DND-41 (cell line): ENCODE data around the gene COQ2.

ENCODE experiments used
- ATAC-seq: fragments of 200-7000 bp; cut with Tn5 transposase; 3 replicates; pipeline ENCODE4 v1.9.1; 2021; ENCODE audit warnings: low read depth; ENCODE audit not compliant: insufficient read depth
- DNase-seq: peaks from one replicate; pipeline ENCODE4 v3.0.0-alpha.2; 2020
- H2AFZ ChIP-seq: 2 replicates; pipeline ENCODE4 v1.6.0; 2012; ENCODE audit warnings: low read depth, low read length
- H3K27ac ChIP-seq: 2 replicates; pipeline ENCODE4 v1.5.1; 2012; ENCODE audit warnings: low read length, inconsistent platforms
- H3K27me3 ChIP-seq: fragments of 200-600 bp; sonication (generic); 2 replicates; pipeline ENCODE4 v1.6.0; 2012; ENCODE audit warnings: low read length, mild to moderate bottlenecking, inconsistent platforms; ENCODE audit not compliant: insufficient read depth, poor library complexity
- H3K36me3 ChIP-seq: 2 replicates; pipeline ENCODE4 v1.5.1; 2012; ENCODE audit warnings: low read length, inconsistent platforms; ENCODE audit not compliant: insufficient read depth
- H3K4me1 ChIP-seq: 2 replicates; pipeline ENCODE4 v1.5.1; 2012; ENCODE audit warnings: mild to moderate bottlenecking, low read length; ENCODE audit not compliant: insufficient read depth
- H3K4me2 ChIP-seq: 2 replicates; pipeline ENCODE4 v1.6.0; 2012; ENCODE audit warnings: mild to moderate bottlenecking, moderate library complexity, low read length, inconsistent platforms; ENCODE audit not compliant: insufficient read depth
- H3K4me3 ChIP-seq, 2 experiments: fragments of 200-600 bp in 1 of 2; shearing (Covaris generic) in 1 of 2; 2 replicates each; pipeline ENCODE4 v1.5.1; 2012 to 2016; ENCODE audit warnings: inconsistent platforms in 2 of 2, low read length in 2 of 2, mild to moderate bottlenecking in 2 of 2, low read depth in 1 of 2, moderate library complexity in 1 of 2
- H3K79me2 ChIP-seq: 2 replicates; pipeline ENCODE4 v1.6.0; 2012; ENCODE audit warnings: low read length, inconsistent platforms; ENCODE audit not compliant: insufficient read depth
- H3K9ac ChIP-seq: 2 replicates; pipeline ENCODE4 v1.6.0; 2012; ENCODE audit warnings: low read depth, mild to moderate bottlenecking, inconsistent platforms, low read length, moderate library complexity
- H3K9me3 ChIP-seq: 2 replicates; pipeline ENCODE4 v1.5.1; 2012; ENCODE audit warnings: low read length, moderate library complexity, mild to moderate bottlenecking, inconsistent platforms; ENCODE audit not compliant: insufficient read depth, severe bottlenecking
- H4K20me1 ChIP-seq: 2 replicates; pipeline ENCODE4 v1.6.0; 2012; ENCODE audit warnings: low read length; ENCODE audit not compliant: insufficient read depth
- CTCF ChIP-seq: IDR thresholded peaks from 2 replicates; pipeline ENCODE4 v1.5.1; 2012; ENCODE audit warnings: borderline replicate concordance, low read length, moderate library complexity, mild to moderate bottlenecking; ENCODE audit not compliant: poor library complexity, severe bottlenecking; ENCODE audit errors: extremely low read depth
- EZH2 ChIP-seq: IDR thresholded peaks from 3 replicates; pipeline ENCODE4 v1.6.1; 2012; ENCODE audit warnings: borderline replicate concordance, low read depth, mild to moderate bottlenecking, moderate library complexity, low read length, inconsistent platforms; ENCODE audit not compliant: severe bottlenecking

COQ2 gene

GRCh38 chr4:83268491-83268890 lies 16.1 kb downstream of the COQ2 start:
- TF ChIP-seq EZH2 (no peak), CTCF (no peak)
- Histone ChIP-seq H3K27me3 (no peaks in the 10 kb centered on the region), H3K4me2 (no peak overlapping the region), H3K4me1 (no peaks in the 10 kb centered on the region), H3K9ac (no peak overlapping the region), H3K36me3 (peaks cover 43% of the 10 kb centered on the region), H3K27ac (no peak overlapping the region), H3K9me3 (no peaks in the 10 kb centered on the region), H2AFZ (no peak overlapping the region), H4K20me1 (no peaks in the 10 kb centered on the region), H3K4me3 (no peak overlapping the region), H3K79me2 (no peaks in the 10 kb centered on the region)
- ATAC-seq = no peak
- no peak for DNase-seq

- Histone ChIP-seq H3K4me1 (no peaks in the 10 kb centered on the region), H3K79me2 (no peaks in the 10 kb centered on the region), H4K20me1 (no peaks in the 10 kb centered on the region), H3K27ac (no peak overlapping the region), H3K4me3 (no peak overlapping the region), H3K9ac (no peak overlapping the region), H3K4me2 (no peak overlapping the region), H3K36me3 (peaks cover 43% of the 10 kb centered on the region), H3K27me3 (no peaks in the 10 kb centered on the region), H3K9me3 (no peaks in the 10 kb centered on the region), H2AFZ (no peak overlapping the region)
- no peak for ATAC-seq
- no peak for DNase-seq
- TF ChIP-seq EZH2 (no peak), CTCF (no peak)
Observed at GRCh38 chr4:83267830-83268475, 16.6 kb downstream of the COQ2 start.

- H3K27ac ChIP-seq = no peak overlapping the region
Observed at GRCh38 chr4:83267121-83267829, 17.3 kb downstream of the COQ2 start.

More at GRCh38 chr4:83267121-83267829, 17.3 kb downstream of the COQ2 start:
- no peak overlapping the region for H3K9ac ChIP-seq
- DNase-seq = no peak
- H3K27me3 ChIP-seq = no peaks in the 10 kb centered on the region
- H3K4me1 ChIP-seq = no peaks in the 10 kb centered on the region
- TF ChIP-seq EZH2 = no peak
- TF ChIP-seq CTCF = no peak
- no peak overlapping the region for H3K4me3 ChIP-seq
- no peaks in the 10 kb centered on the region for H4K20me1 ChIP-seq
- ATAC-seq = no peak
- no peak overlapping the region for H2AFZ ChIP-seq
- H3K79me2 ChIP-seq = no peaks in the 10 kb centered on the region
- peaks cover 37% of the 10 kb centered on the region for H3K36me3 ChIP-seq
- H3K4me2 ChIP-seq = no peak overlapping the region
- no peaks in the 10 kb centered on the region for H3K9me3 ChIP-seq
